CD4-positive, alpha-beta T cell treated with Interferon gamma for 1 hour (primary cell): ENCODE results near the gene ANP32A.

Experiments
- DNase-seq: peaks from one replicate; pipeline ENCODE4 v3.0.0-alpha.2; 2020

Gene ANP32A

GRCh38 chr15:68797599-68798345, 22.9 kb downstream of the ANP32A start:
- no peak for DNase-seq

- DNase-seq: no peak
Observed at GRCh38 chr15:68797191-68797590, 23.5 kb downstream of the ANP32A start.

GRCh38 chr15:68796576-68796975, 24.1 kb downstream of the ANP32A start:
- no peak for DNase-seq

GRCh38 chr15:68795298-68795848, 25.3 kb downstream of the ANP32A start:
- DNase-seq: peak; percentile 70

GRCh38 chr15:68794863-68795262, 25.8 kb downstream of the ANP32A start:
- no peak for DNase-seq

- DNase-seq: no peak
Observed at GRCh38 chr15:68794307-68794706, 26.4 kb downstream of the ANP32A start.

- DNase-seq: no peak
Observed at GRCh38 chr15:68793776-68794175, 26.9 kb downstream of the ANP32A start.

- no peak for DNase-seq
Observed at GRCh38 chr15:68792901-68793766, 27.6 kb downstream of the ANP32A start.

- peak; percentile 68 for DNase-seq
Observed at GRCh38 chr15:68791431-68792283, 29.0 kb downstream of the ANP32A start.

GRCh38 chr15:68790910-68791309, 29.8 kb downstream of the ANP32A start:
- DNase-seq: no peak

- no peak for DNase-seq
Observed at GRCh38 chr15:68790242-68790575, 30.5 kb downstream of the ANP32A start.

- no peak for DNase-seq
Observed at GRCh38 chr15:68789534-68790241, 31.0 kb downstream of the ANP32A start.

- no peak for DNase-seq
Observed at GRCh38 chr15:68789091-68789490, 31.6 kb downstream of the ANP32A start.

GRCh38 chr15:68788264-68788624, 32.5 kb downstream of the ANP32A start:
- no peak for DNase-seq

GRCh38 chr15:68787609-68788263, 33.0 kb downstream of the ANP32A start:
- DNase-seq: no peak

GRCh38 chr15:68786753-68787152, 33.9 kb downstream of the ANP32A start:
- no peak for DNase-seq

- no peak for DNase-seq
Observed at GRCh38 chr15:68785541-68785940, 35.2 kb downstream of the ANP32A start.

- DNase-seq: no peak
Observed at GRCh38 chr15:68784206-68784605, 36.5 kb downstream of the ANP32A start.

- DNase-seq: peak; percentile 61
Observed at GRCh38 chr15:68783226-68784058, 37.3 kb downstream of the ANP32A start.

GRCh38 chr15:68782589-68783161, 38.0 kb downstream of the ANP32A start:
- no peak for DNase-seq
